ENCODE data around the gene SLC25A26. TPM values are rescaled to one million over a fixed set of nuclear protein-coding genes. Genes with fewer than 3 reads are reported as not detected.
"Not testable (repeated sequence)": the region's sequence is repeated elsewhere in the genome, so short reads cannot be mapped to it uniquely, and the experiment has no call there.

The SLC25A26 gene
- total RNA-seq, 1 donor from 2014 or later: 48.4 TPM

DNA sequence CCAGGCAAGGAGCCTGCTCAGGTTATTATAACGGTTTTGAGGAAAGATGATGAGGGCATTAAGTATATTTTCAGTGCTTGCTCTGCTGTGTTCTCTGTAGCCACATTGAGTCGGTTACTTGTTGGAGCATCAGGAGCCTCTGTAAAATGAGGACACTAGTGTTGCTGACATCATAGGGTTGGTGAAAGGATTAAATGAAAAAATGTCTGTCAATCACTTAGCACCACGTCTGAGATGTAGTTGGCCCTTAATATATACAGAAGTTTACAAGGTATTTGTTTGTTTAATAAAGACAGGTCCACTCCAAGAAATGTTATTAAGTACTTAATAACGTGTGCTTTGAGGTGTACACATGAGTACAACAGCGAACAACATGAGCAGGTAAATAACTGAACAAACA, 735 bp upstream of the SLC25A26 start:
- DNase-seq (no peak), ATAC-seq (no peak)
- intact Hi-C loops (cut with micrococcal nuclease): no loop called here

- DNase-seq (no peak), ATAC-seq (no peak)
- intact Hi-C loops (cut with micrococcal nuclease): no loop called here
Observed at GRCh38 chr3:66224220-66224619, 3.4 kb downstream of the SLC25A26 start.

DNA sequence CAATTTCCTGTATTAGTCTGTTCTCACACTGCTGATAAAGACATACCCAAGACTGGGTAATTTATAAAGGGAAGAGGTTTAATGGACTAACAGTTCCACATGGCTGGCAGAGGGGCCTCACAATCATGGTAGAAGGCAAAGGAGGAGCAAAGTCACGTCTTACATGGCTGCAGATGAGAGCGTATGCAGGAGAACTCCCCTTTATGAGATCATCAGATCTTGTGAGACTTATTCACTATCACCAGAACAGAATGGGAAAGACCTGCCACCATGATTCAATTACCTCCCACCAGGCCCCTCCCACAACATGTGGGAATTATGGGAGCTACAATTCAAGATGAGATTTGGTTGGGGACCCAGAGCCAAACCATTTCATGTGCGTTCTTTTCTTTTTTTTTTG, 5.3 kb downstream of the SLC25A26 start:
- ATAC-seq; DNase-seq; intact Hi-C loops (cut with micrococcal nuclease): not testable (repeated sequence)

- DNase-seq (no peak), ATAC-seq (no peak)
- intact Hi-C loops (cut with micrococcal nuclease): no loop called here
Observed at GRCh38 chr3:66227051-66227450, 6.2 kb downstream of the SLC25A26 start.

- no peak for DNase-seq
- ATAC-seq: no peak
- intact Hi-C loops (cut with micrococcal nuclease): no loop called here
Observed at GRCh38 chr3:66227915-66228314, 7.1 kb downstream of the SLC25A26 start.

GRCh38 chr3:66228707-66229106, 7.9 kb downstream of the SLC25A26 start:
- no peak for DNase-seq
- intact Hi-C loops (cut with micrococcal nuclease): no loop called here
- ATAC-seq: no peak

GRCh38 chr3:66229931-66230330, 9.1 kb downstream of the SLC25A26 start:
- intact Hi-C loops (cut with micrococcal nuclease): no loop called here
- DNase-seq: no peak
- ATAC-seq: no peak

- ATAC-seq (no peak), DNase-seq (no peak)
- intact Hi-C loops (cut with micrococcal nuclease): no loop called here
Observed at GRCh38 chr3:66233033-66233432, 12.2 kb downstream of the SLC25A26 start.

DNA sequence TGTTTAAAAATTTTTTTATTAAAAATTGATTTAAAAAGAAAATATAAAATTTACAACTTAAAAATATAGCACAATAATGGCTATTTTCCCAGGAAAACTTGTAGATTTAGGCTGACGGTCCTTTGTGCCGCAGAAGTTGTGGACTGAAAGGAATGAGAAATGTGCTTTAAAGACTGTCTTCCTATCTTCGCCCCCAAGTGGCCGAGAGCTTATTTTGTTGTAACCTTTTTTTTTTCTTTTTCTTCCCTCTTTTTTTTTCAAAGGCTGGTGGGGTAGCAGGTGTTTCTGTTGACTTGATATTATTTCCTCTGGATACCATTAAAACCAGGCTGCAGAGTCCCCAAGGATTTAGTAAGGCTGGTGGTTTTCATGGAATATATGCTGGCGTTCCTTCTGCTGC, 15.5 kb downstream of the SLC25A26 start:
- no peak for ATAC-seq
- intact Hi-C loops (cut with micrococcal nuclease): no loop called here

GRCh38 chr3:66237552-66237951, 16.8 kb downstream of the SLC25A26 start:
- intact Hi-C loops (cut with micrococcal nuclease): no loop called here

More for the DNA sequence above, 15.5 kb downstream of the SLC25A26 start:
- DNase-seq: no peak

DNA sequence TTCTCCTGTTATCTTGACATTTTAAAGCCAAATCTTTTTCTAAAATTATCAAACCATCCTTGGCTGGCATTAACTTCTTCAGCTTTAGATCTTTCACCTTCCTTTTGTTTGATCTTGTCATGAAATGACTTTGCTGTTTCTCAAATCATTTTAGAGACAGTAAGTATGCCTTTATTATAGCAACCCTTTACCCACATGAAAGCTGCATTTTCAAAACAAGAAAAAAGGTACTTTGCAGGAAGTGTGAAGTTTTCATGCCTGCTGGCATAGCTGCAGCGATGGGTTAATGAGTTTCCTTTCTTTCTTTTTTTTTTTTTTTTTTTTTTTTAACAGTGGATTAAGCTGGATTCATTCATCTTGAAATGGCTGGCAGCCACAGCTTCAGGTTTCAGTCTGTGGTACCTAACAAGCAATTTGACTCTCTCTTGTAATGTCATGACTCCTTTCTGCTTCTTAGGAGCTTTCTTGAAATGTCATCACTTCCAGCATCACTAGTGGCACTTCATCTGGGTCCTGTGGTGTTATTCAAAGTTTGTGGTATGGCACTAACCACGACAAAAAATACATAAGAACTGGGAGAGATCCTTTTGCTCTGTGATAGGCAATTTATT, 18.8 kb downstream of the SLC25A26 start:
- intact Hi-C loops (cut with micrococcal nuclease): no loop called here
- no peak for ATAC-seq

More at GRCh38 chr3:66237552-66237951, 16.8 kb downstream of the SLC25A26 start:
- no peak for DNase-seq
- no peak for ATAC-seq

GRCh38 chr3:66241466-66241865, 20.7 kb downstream of the SLC25A26 start:
- intact Hi-C loops (cut with micrococcal nuclease): no loop called here
- DNase-seq: no peak
- ATAC-seq: no peak

More for the DNA sequence above, 18.8 kb downstream of the SLC25A26 start:
- no peak for DNase-seq

DNA sequence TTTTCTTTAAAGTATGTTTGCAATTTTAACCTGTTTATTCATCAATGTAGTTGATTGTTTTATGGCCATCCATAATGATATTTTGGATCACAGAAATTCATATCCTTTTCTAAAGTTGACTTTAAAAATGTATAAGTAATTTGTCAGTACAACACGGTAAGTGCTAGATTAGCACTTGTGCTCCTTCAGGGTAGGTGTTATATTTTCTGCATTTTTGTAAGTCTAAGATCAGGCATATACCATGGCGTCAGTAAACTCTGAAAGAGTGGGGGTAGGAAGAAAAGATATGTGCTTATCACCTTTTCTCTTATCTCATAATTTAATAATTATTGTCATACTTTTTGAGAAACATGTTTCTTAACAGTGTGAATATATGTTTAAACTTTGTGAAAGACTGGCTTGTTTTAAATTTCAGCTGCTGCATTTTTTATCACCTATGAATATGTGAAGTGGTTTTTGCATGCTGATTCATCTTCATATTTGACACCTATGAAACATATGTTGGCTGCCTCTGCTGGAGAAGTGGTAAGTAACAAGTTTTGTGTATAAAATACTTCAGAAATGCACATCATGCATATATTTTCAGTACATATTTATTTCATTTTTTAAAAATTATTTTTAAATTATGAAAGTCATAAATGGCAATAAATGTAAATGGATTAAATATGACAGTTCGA, 22.1 kb downstream of the SLC25A26 start:
- intact Hi-C loops (cut with micrococcal nuclease): no loop called here
- DNase-seq: no peak
- ATAC-seq: no peak

DNA sequence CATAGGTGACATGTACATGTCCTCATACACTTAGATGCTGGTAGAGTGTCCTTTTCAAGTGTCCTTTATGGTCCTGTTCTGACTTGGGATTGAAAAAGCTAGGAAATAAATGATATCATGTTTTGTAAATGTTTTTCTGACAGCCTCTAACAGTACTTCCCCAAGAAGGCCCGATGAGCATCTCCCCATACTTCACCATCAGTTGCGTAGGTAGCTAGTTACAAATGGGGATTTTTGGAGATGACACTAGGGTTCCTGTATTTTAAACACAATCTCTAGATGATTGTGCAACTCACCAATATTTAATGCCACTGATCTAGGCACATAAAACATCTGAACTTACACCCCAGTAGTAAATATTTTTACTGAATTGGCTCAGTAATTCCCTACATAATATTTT, 27.8 kb downstream of the SLC25A26 start:
- DNase-seq (no peak), ATAC-seq (no peak)
- intact Hi-C loops (cut with micrococcal nuclease): no loop called here

- DNase-seq (no peak), ATAC-seq (no peak)
- intact Hi-C loops (cut with micrococcal nuclease): loop anchor here (5.0 kb wide), 1 partner anchor 568 kb away; no protein-coding TSS in a partner anchor
Observed at GRCh38 chr3:66253790-66254620, 33.2 kb downstream of the SLC25A26 start.

DNA sequence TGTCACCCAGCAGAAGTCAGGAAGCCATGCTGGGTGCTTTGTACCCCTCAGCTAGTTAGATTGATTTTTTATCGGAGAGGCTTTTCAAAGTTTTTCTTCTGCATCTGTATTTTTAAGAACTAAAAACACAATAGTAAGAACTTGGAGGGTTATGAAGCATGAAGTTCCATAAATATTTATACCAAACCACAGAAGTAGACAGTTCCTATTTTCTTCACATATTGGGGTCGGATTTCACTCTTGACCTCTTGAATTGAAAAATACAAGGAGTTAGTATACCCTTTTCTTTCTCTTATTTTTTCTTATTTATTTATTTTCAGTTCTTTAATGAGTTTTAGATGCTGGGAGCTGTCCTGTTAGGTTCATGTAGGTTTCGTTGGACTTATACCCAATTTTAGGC, 35.1 kb downstream of the SLC25A26 start:
- intact Hi-C loops (cut with micrococcal nuclease): no loop called here
- DNase-seq: no peak
- no peak for ATAC-seq

DNA sequence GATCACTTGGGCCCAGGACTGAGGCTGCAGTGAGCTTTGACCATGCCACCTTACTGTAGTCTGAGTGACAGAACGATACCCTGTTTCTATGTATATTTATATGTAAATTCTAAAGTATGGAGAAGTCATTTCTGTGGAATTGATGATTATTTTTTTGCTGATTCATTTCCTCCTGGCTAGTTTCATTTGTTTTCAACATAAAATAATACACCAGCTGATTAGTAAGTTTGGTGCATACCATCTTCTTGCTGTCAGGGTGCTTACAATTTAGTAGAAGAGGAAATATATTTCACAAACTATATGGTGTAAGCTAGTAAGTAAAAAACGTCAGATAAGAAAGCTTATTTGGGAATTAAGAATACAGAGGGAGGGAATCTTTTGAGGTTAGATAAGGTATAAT, 36.0 kb downstream of the SLC25A26 start:
- no peak for DNase-seq
- intact Hi-C loops (cut with micrococcal nuclease): no loop called here

GRCh38 chr3:66259566-66260255, 38.9 kb downstream of the SLC25A26 start:
- ATAC-seq: peak; percentile 36
- DNase-seq: no peak
- intact Hi-C loops (cut with micrococcal nuclease): no loop called here

More for the DNA sequence above, 36.0 kb downstream of the SLC25A26 start:
- no peak for ATAC-seq

GRCh38 chr3:66260431-66260830, 39.6 kb downstream of the SLC25A26 start:
- DNase-seq: no peak
- intact Hi-C loops (cut with micrococcal nuclease): no loop called here
- ATAC-seq: peak; percentile 96

DNA sequence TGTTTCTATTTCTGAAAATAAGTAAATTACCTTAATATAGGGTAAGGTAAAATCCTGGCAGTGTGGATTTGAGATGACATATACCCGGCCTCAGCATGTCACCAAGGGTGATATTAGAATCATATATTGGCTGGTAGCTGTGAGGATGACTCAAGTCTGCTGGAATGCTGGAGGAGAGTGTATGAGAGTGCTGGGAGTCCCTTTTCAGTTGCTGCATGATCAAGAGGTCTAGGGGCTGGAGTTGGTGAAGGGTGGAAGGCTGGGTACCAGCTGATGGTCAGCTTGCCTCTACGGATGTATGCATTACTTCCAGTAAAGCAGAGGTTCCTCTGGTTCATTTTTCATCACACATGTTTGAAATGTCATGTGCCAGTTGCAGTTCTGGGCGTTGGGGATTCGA, 40.6 kb downstream of the SLC25A26 start:
- intact Hi-C loops (cut with micrococcal nuclease): no loop called here
- ATAC-seq (peak; percentile 74), DNase-seq (no peak)
